GM23248 (cell line): ENCODE results near the gene MRPS24.

Experiments
- EZH2 ChIP-seq: fragments of 200-600 bp; sonication (generic); IDR thresholded peaks from 2 replicates; pipeline ENCODE4 v1.6.1; 2018; ENCODE audit warnings: antibody characterized with exemption, mild to moderate bottlenecking; ENCODE audit not compliant: insufficient read depth, poor library complexity, severe bottlenecking
- EZH2phosphoT487 ChIP-seq: fragments of 200-600 bp; sonication (generic); IDR thresholded peaks from 2 replicates; pipeline ENCODE4 v1.6.1; 2018; ENCODE audit warnings: antibody characterized with exemption, moderate library complexity, mild to moderate bottlenecking, low read depth; ENCODE audit not compliant: insufficient read depth

- TF ChIP-seq EZH2 (no peak), EZH2phosphoT487 (no peak)
Observed at GRCh38 chr7:43888993-43889945, 20.0 kb upstream of the MRPS24 start.
